Measurements from ENCODE around the gene CNTNAP3.
"Not testable (repeated sequence)": the region's sequence is repeated elsewhere in the genome, so short reads cannot be mapped to it uniquely, and the experiment has no call there.

Gene CNTNAP3

GRCh38 chr9:39073537-39073936 is 214.4 kb downstream of the CNTNAP3 start:
- not testable (repeated sequence) for DNase-seq (ENCODE audit: low read depth in 2 of 3, low spot score in 2 of 3)

DNA sequence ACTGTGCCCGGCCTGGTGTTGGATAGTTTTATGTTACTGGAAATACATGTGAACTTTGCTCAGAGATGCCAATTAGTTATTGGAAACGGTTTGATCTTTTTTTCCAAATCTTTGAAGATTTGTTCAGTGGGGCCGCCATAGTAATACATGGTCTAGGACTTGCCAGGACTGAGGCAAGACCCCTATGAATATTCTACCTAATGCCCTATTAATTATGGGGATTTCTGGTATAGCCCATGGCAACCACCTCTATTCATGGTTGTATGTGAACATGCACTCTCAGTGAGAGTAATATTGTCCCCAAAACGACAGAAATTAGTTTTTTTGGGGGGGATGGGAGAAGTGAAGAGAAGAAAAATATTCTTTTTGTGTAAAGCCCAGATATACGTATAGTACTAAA is 220.3 kb downstream of the CNTNAP3 start:
- DNase-seq (ENCODE audit: low read depth in 2 of 3, low spot score in 2 of 3), result not testable (repeated sequence)

DNA sequence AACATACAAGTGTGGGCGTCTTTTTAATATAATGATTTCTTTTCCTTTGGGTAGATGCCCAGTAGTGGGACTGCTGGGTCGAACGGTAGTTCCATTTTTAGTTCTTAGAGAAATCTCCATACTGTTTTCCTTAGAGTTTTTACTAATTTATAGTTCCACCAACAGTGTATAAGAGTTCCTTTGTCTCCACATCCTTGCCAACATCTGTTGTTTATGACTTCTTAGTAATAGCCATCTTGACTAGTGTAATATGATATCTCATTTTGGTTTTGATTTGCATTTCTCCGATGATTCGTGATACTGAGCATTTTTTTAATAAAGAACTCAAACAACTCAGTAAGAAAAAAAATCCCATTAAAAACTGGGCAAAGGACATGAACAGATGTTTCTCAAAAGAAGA is 225.0 kb downstream of the CNTNAP3 start:
- not testable (repeated sequence) for DNase-seq (ENCODE audit: low read depth in 2 of 3, low spot score in 2 of 3)

DNA sequence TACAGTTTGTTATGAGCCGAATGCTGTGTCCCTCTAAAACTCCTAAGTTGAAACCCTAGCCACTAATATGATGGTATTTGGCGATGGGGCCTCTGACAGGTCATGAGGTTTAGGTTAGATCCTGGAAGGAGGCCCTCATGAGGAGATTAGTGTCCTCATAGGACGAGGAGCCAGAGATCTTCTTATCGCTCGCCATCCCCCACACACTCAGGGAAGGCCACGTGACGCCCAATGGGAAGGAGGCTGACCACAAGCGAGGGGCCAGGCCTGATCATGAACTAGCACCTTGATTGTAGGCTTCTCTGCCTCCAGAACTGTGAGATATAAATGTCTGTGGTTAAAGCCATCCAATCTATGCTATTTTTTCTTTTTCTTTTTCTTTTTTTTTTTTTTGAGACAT is 233.5 kb downstream of the CNTNAP3 start:
- DNase-seq (ENCODE audit: low read depth in 2 of 3, low spot score in 2 of 3), result not testable (repeated sequence)

GRCh38 chr9:39046833-39047232 is 241.1 kb downstream of the CNTNAP3 start:
- not testable (repeated sequence) for DNase-seq (ENCODE audit: low read depth in 2 of 3, low spot score in 2 of 3)

DNA sequence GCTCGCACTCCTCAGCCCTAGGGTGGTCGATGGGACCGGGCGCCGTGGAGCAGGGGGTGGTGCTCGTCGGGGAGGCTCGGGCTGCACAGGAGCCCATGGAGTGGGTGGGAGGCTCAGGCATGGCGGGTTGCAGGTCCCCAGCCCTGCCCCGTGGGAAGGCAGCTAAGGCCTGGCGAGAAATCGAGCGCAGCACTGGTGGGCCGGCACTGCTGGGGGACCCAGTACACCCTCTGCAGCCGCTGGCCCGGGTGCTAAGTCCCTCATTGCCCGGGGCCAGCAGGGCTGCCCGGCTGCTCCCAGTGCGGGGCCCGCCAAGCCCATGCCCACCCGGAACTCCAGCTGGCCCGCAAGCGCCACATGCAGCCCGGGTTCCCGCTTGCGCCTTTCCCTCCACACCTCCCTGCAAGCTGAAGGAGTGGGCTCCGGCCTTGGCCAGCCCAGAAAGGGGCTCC is 245.6 kb downstream of the CNTNAP3 start:
- DNase-seq (ENCODE audit: low read depth in 2 of 3, low spot score in 2 of 3), result not testable (repeated sequence)

DNA sequence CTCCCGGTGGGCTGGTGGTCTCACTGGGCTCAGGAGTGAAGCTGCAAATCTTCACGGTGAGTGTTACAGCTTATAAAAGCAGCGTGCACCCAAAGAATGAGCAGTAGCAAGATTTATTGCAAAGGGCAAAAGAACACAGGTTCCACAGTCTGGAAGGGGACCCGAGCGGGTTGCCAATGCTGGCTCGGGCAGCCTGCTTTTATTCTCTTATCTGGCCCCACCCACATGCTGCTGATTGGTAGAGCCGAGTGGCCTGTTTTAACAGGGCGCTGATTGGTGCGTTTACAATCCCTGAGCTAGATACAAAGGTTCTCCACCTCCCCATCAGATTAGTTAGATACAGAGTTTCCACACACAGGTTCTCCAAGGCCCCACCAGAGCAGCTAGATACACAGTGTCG is 246.2 kb downstream of the CNTNAP3 start:
- DNase-seq (ENCODE audit: low read depth in 2 of 3, low spot score in 2 of 3), result not testable (repeated sequence)

DNA sequence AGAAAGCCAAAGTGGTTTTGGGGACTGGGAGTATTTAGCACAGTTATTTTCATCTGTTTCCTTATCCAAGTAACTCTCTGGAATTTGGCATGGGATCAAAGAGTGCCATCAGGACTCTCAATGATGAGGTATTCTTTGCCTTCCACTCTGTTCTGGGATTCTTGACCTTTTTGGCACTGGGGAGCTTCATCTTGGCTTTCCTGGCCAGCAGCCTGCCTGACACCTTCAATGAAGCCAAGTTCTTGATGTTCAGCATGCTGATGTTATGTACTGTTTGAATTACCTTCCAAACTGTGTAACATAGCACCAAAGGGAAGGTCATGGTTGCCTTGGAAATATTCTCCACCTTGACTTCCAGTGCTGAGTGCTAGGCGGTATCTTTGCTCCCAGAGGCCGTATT is 248.8 kb downstream of the CNTNAP3 start:
- DNase-seq (ENCODE audit: low read depth in 2 of 3, low spot score in 2 of 3), result not testable (repeated sequence)

DNA sequence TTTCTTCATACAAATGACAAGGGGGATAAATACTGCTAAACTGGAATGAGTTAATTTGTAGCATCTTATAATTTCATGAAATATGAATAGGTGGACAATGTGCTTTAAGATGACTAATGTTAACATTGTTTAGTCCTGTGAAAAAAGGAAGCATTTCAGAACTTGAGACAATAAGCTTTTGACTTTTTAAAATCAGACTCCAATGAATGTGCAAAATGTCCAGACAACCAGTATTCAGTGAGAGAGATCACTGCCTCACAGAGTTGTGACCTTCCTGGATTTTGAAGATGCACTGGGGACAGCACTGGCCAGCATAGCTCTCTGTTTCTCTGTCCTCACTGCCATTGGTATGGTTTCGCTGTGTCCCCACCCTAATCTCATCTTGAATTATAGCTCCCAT is 249.7 kb downstream of the CNTNAP3 start:
- DNase-seq (ENCODE audit: low read depth in 2 of 3, low spot score in 2 of 3), result not testable (repeated sequence)

GRCh38 chr9:39033849-39034248 is 254.1 kb downstream of the CNTNAP3 start:
- not testable (repeated sequence) for DNase-seq (ENCODE audit: low read depth in 2 of 3, low spot score in 2 of 3)

DNA sequence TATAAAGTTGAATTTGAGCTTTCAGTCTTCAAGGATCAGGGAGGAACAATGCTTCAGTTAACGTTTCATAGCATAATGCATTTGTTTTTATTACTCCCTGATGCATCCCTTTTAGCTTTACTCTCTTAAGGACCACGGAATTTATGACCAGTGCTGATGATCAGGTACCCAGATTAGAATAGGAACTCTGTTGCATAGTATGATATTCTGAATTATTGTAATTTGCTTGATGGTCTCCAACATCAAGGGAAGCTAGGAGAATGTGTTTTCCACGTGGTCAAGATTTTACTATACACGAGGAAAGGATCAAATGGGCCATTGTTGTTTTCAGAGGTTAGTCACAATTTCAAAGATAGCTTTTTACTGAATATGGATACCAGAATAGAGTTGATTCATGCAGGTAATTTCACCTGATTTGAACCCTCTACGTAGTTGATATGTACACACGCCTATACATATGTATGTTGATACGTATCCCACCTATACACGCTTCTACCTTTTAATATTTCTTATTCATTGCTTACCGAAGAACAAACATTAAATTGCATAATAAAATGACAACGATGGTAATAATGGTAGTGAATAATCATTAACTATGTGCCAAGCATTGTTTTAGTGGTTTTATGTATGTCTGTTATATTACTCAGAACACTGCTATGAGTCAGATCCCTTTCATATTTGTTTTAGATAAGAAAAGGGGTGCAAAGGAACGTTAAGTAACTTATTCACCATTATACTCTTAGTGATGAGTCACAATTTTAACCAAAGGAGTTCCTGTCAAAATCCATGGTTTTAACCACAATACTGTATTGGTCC is 257.6 kb downstream of the CNTNAP3 start:
- not testable (repeated sequence) for DNase-seq (ENCODE audit: low read depth in 2 of 3, low spot score in 2 of 3)

GRCh38 chr9:39028855-39029254 is 259.1 kb downstream of the CNTNAP3 start:
- not testable (repeated sequence) for DNase-seq (ENCODE audit: low read depth in 2 of 3, low spot score in 2 of 3)

GRCh38 chr9:39028168-39028567 is 259.8 kb downstream of the CNTNAP3 start:
- DNase-seq (ENCODE audit: low read depth in 2 of 3, low spot score in 2 of 3), result not testable (repeated sequence)

DNA sequence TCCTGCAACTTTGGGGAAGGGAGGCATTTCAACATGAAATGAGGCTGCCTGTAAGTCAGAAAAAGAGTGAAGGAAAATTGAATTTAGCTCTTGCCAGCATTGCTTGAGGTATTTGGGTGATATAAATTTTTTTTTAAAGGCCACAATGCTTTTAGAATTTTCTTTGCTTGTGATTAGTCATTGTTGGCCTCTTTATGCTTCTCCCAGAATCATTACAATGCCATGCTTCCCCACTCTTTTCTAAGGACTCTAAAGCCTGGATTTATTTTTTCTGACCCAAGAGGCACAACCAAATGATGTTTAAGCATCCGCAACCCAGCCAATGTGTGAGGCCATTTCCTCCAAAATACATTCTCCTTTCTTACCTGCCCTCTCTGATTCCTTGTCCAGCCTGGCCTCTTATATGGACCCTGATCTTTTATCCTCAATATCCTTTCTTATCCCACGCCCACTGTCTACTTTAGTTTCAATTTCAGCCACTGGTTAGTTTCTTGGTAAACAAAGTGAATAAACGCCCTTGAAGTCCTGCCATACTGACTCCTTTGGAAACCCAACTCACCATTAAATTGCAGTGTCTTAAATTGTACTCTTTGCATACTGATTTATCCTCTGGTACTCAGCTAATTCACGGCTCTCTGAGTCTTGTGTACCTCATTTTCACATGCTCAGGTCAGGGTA is 261.9 kb downstream of the CNTNAP3 start:
- DNase-seq (ENCODE audit: low read depth in 2 of 3, low spot score in 2 of 3), result not testable (repeated sequence)
